Endothelial cell (in vitro differentiated cells): ENCODE data around the gene IMPDH1. TPM values are rescaled to one million over a fixed set of nuclear protein-coding genes. Genes with fewer than 3 reads are reported as not detected.

ENCODE experiments used
- DNase-seq: peaks from one replicate; pipeline ENCODE4 v3.0.0; 2021; ENCODE audit warnings: low spot score
- H3K27ac Mint-ChIP-seq: one replicate; pipeline ENCODE4 v1.8.0; 2021; ENCODE audit warnings: mixed read lengths, inconsistent platforms; ENCODE audit not compliant: unreplicated experiment
- H3K27me3 Mint-ChIP-seq: one replicate; pipeline ENCODE4 v1.8.0; 2021; ENCODE audit warnings: mild to moderate bottlenecking, moderate library complexity, mixed read lengths, inconsistent platforms; ENCODE audit not compliant: unreplicated experiment
- H3K36me3 Mint-ChIP-seq: one replicate; pipeline ENCODE4 v1.8.0; 2021; ENCODE audit warnings: mild to moderate bottlenecking, low read depth, mixed read lengths, inconsistent platforms; ENCODE audit not compliant: unreplicated experiment
- H3K4me1 Mint-ChIP-seq: one replicate; pipeline ENCODE4 v1.8.0; 2021; ENCODE audit warnings: mild to moderate bottlenecking, mixed read lengths, inconsistent platforms; ENCODE audit not compliant: unreplicated experiment
- H3K4me3 Mint-ChIP-seq: one replicate; pipeline ENCODE4 v1.8.0; 2021; ENCODE audit warnings: mild to moderate bottlenecking, mixed read lengths, inconsistent platforms; ENCODE audit not compliant: unreplicated experiment
- H3K9me3 Mint-ChIP-seq: one replicate; pipeline ENCODE4 v1.8.0; 2021; ENCODE audit warnings: mixed read lengths, inconsistent platforms; ENCODE audit not compliant: unreplicated experiment
- total RNA-seq: library from RNA; stranded (reverse); fragmentation: NEBNext Ultra II Directional; extraction: Animal tissue kit (Norgen Biotek cat#: 25700); gene quantifications from one replicate; pipeline ENCODE4 v1.2.1, GENCODE V29; 2021; ENCODE audit not compliant: unreplicated experiment
- TF ChIP-seq, protein P1 (sequence below): fragments of 200-600 bp; sonication (generic); IDR thresholded peaks from one replicate; pipeline ENCODE4 v1.5.0; 2021; ENCODE audit warnings: antibody characterized with exemption; ENCODE audit not compliant: unreplicated experiment

Gene IMPDH1
- total RNA-seq, 1 donor from 2014 or later = 7.5 TPM

- H3K4me1 Mint-ChIP-seq = peaks cover 11% of the 10 kb centered on the region
- TF ChIP-seq, protein P1, sequence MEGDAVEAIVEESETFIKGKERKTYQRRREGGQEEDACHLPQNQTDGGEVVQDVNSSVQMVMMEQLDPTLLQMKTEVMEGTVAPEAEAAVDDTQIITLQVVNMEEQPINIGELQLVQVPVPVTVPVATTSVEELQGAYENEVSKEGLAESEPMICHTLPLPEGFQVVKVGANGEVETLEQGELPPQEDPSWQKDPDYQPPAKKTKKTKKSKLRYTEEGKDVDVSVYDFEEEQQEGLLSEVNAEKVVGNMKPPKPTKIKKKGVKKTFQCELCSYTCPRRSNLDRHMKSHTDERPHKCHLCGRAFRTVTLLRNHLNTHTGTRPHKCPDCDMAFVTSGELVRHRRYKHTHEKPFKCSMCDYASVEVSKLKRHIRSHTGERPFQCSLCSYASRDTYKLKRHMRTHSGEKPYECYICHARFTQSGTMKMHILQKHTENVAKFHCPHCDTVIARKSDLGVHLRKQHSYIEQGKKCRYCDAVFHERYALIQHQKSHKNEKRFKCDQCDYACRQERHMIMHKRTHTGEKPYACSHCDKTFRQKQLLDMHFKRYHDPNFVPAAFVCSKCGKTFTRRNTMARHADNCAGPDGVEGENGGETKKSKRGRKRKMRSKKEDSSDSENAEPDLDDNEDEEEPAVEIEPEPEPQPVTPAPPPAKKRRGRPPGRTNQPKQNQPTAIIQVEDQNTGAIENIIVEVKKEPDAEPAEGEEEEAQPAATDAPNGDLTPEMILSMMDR = no peak
- H3K9me3 Mint-ChIP-seq = no peaks in the 10 kb centered on the region
- H3K36me3 Mint-ChIP-seq = no peaks in the 10 kb centered on the region
- peaks cover 3% of the 10 kb centered on the region for H3K27me3 Mint-ChIP-seq
- no peak overlapping the region for H3K27ac Mint-ChIP-seq
- no peak for DNase-seq
- no peak overlapping the region for H3K4me3 Mint-ChIP-seq
Observed at GRCh38 chr7:128420773-128421172, 11.0 kb upstream of the IMPDH1 start.

GRCh38 chr7:128419257-128419656, 9.5 kb upstream of the IMPDH1 start:
- Mint-ChIP-seq H3K27ac (no peak overlapping the region), H3K36me3 (no peaks in the 10 kb centered on the region), H3K9me3 (no peaks in the 10 kb centered on the region), H3K27me3 (peaks cover 3% of the 10 kb centered on the region), H3K4me1 (peaks cover 11% of the 10 kb centered on the region), H3K4me3 (peak overlapping the region; percentile 3)
- no peak for DNase-seq
- TF ChIP-seq, protein P1 = no peak

GRCh38 chr7:128417071-128417470, 7.3 kb upstream of the IMPDH1 start:
- peaks cover 3% of the 10 kb centered on the region for H3K27me3 Mint-ChIP-seq
- TF ChIP-seq, protein P1 = no peak
- peaks cover 11% of the 10 kb centered on the region for H3K4me1 Mint-ChIP-seq
- no peak for DNase-seq
- H3K4me3 Mint-ChIP-seq = no peak overlapping the region
- H3K9me3 Mint-ChIP-seq = no peaks in the 10 kb centered on the region
- H3K36me3 Mint-ChIP-seq = no peaks in the 10 kb centered on the region
- H3K27ac Mint-ChIP-seq = no peak overlapping the region

- H3K27ac Mint-ChIP-seq = no peak overlapping the region
- TF ChIP-seq, protein P1 = no peak
- no peaks in the 10 kb centered on the region for H3K36me3 Mint-ChIP-seq
- H3K4me3 Mint-ChIP-seq = no peak overlapping the region
- no peak for DNase-seq
- H3K4me1 Mint-ChIP-seq = peaks cover 11% of the 10 kb centered on the region
- peaks cover 3% of the 10 kb centered on the region for H3K27me3 Mint-ChIP-seq
- H3K9me3 Mint-ChIP-seq = no peaks in the 10 kb centered on the region
Observed at GRCh38 chr7:128415217-128415785, 5.5 kb upstream of the IMPDH1 start.

DNA sequence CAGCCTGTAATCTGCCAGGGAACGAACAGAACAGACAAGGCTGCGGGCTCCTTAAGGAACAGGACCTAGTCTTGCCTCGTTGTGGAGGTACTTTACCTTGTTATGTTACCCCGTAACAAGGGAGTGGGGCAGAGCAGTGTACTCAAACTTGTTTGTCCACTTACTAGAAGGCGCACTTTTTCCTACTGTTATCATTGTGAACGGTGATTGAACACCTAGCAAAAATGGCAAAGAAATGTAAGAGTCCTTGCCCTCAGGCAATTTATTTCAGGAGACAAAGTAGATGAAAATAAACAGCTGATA, 620 bp upstream of the IMPDH1 start:
- no peak overlapping the region for H3K27ac Mint-ChIP-seq
- peaks cover 11% of the 10 kb centered on the region for H3K4me1 Mint-ChIP-seq
- DNase-seq = no peak
- H3K4me3 Mint-ChIP-seq = peak overlapping the region; percentile 89
- H3K9me3 Mint-ChIP-seq = no peaks in the 10 kb centered on the region
- H3K27me3 Mint-ChIP-seq = peaks cover 16% of the 10 kb centered on the region
- no peaks in the 10 kb centered on the region for H3K36me3 Mint-ChIP-seq
- TF ChIP-seq, protein P1 = no peak
